Measurements from ENCODE around the gene SGTA.

Gene SGTA

DNA sequence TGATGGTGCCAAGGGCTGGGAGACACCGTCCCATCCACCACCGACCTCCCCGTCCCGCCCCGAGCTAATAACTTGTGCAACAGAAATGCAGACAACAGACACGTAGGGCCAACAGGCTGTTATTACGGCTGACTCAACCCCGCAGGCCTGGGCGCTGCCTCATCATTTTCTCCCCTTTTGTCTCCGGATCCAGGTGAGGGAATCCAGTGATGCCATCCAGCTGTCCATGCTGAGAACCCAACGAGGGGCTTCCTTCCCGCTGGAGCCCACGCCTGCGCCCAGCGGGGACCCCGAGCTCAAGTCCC lies 55.5 kb downstream of the SGTA start:
- no peak overlapping the region for H3K4me3 ChIP-seq (ENCODE audit: low read depth, low read length, poor library complexity, severe bottlenecking)
- no peaks in the 10 kb centered on the region for H3F3A ChIP-seq (ENCODE audit: insufficient read depth, low read length)
- H3K9ac ChIP-seq (ENCODE audit: low read length): no peak overlapping the region
- H3K36me3 ChIP-seq (ENCODE audit: insufficient read depth, low read length): no peaks in the 10 kb centered on the region; the same call in 1 of the 2 replicates
- no peak overlapping the region for H3K27ac ChIP-seq (ENCODE audit: low read depth, low read length, poor library complexity, severe bottlenecking)
- TF ChIP-seq, protein P1, sequence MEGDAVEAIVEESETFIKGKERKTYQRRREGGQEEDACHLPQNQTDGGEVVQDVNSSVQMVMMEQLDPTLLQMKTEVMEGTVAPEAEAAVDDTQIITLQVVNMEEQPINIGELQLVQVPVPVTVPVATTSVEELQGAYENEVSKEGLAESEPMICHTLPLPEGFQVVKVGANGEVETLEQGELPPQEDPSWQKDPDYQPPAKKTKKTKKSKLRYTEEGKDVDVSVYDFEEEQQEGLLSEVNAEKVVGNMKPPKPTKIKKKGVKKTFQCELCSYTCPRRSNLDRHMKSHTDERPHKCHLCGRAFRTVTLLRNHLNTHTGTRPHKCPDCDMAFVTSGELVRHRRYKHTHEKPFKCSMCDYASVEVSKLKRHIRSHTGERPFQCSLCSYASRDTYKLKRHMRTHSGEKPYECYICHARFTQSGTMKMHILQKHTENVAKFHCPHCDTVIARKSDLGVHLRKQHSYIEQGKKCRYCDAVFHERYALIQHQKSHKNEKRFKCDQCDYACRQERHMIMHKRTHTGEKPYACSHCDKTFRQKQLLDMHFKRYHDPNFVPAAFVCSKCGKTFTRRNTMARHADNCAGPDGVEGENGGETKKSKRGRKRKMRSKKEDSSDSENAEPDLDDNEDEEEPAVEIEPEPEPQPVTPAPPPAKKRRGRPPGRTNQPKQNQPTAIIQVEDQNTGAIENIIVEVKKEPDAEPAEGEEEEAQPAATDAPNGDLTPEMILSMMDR (IDR thresholded peaks at IDR 0.05; ENCODE audit: low read length): no peak
- no peak for TF ChIP-seq EZH2 (IDR thresholded peaks at IDR 0.05; ENCODE audit: borderline replicate concordance, low read length)
- H3K9me3 ChIP-seq (ENCODE audit: low read length): no peaks in the 10 kb centered on the region
- H3K4me1 ChIP-seq (ENCODE audit: insufficient read depth, low read length, severe bottlenecking): no peaks in the 10 kb centered on the region
- peaks cover 9% of the 10 kb centered on the region; the same call in 1 of the 2 replicates for H3K27me3 ChIP-seq (ENCODE audit: insufficient read depth, low read length)
- H4K20me1 ChIP-seq (ENCODE audit: insufficient read depth, low read length): no peaks in the 10 kb centered on the region
- no peaks in the 10 kb centered on the region for H3K9me2 ChIP-seq (ENCODE audit: low read depth, low read length)
- no peak overlapping the region for H2AFZ ChIP-seq (ENCODE audit: low read length)
- H3K4me2 ChIP-seq (ENCODE audit: low read length): no peak overlapping the region
- H3K79me2 ChIP-seq (ENCODE audit: insufficient read depth, low read length): no peaks in the 10 kb centered on the region

DNA sequence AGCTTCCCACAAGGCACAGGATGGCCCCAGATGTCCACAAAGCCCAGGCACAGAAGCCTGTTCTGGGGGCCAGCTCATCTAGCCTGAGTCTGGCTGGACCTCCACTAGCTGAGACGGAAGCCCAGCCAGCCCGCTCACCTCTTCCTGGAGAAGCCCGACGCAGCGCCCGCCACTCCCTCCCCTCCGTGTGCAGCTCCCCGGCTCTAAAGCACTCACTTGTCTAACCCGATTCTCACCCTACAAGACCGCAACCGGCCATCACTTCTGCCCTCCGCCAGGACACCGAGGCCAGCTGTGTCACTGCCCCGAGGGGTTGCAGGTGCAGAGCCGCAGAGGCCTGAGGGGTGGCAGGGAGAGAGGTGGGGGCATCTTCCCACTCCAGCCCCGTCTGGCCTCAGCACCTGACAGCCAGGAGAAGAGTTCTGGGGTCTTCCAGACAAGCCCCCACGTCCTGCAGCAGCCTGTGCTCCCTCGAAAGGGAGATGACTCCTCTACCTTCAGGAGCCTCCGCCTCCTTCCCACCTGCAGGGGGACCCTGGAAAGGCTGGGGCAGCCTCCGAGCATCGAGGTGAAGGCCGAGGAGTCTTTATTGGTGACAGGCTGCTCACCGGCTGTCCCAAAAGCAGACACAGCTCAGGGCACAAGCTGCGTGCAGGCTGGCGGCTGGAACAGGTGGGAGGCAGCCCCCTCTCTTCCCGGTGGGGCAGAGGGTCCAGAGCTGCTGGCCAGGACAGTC lies 56.0 kb downstream of the SGTA start:
- H3K27me3 ChIP-seq (ENCODE audit: insufficient read depth, low read length): peaks cover 9% of the 10 kb centered on the region; the same call in 1 of the 2 replicates
- H2AFZ ChIP-seq (ENCODE audit: low read length): no peak overlapping the region
- H4K20me1 ChIP-seq (ENCODE audit: insufficient read depth, low read length): no peaks in the 10 kb centered on the region
- H3K79me2 ChIP-seq (ENCODE audit: insufficient read depth, low read length): no peaks in the 10 kb centered on the region
- H3K4me2 ChIP-seq (ENCODE audit: low read length): no peak overlapping the region
- H3F3A ChIP-seq (ENCODE audit: insufficient read depth, low read length): no peaks in the 10 kb centered on the region
- H3K9me2 ChIP-seq (ENCODE audit: low read depth, low read length): no peaks in the 10 kb centered on the region
- TF ChIP-seq, protein P1 (IDR thresholded peaks at IDR 0.05; ENCODE audit: low read length): no peak
- TF ChIP-seq EZH2 (IDR thresholded peaks at IDR 0.05; ENCODE audit: borderline replicate concordance, low read length): no peak
- no peaks in the 10 kb centered on the region; the same call in 1 of the 2 replicates for H3K36me3 ChIP-seq (ENCODE audit: insufficient read depth, low read length)
- no peaks in the 10 kb centered on the region for H3K4me1 ChIP-seq (ENCODE audit: insufficient read depth, low read length, severe bottlenecking)
- H3K9me3 ChIP-seq (ENCODE audit: low read length): no peaks in the 10 kb centered on the region
- H3K4me3 ChIP-seq (ENCODE audit: low read depth, low read length, poor library complexity, severe bottlenecking): no peak overlapping the region
- no peak overlapping the region for H3K9ac ChIP-seq (ENCODE audit: low read length)
- H3K27ac ChIP-seq (ENCODE audit: low read depth, low read length, poor library complexity, severe bottlenecking): no peak overlapping the region

DNA sequence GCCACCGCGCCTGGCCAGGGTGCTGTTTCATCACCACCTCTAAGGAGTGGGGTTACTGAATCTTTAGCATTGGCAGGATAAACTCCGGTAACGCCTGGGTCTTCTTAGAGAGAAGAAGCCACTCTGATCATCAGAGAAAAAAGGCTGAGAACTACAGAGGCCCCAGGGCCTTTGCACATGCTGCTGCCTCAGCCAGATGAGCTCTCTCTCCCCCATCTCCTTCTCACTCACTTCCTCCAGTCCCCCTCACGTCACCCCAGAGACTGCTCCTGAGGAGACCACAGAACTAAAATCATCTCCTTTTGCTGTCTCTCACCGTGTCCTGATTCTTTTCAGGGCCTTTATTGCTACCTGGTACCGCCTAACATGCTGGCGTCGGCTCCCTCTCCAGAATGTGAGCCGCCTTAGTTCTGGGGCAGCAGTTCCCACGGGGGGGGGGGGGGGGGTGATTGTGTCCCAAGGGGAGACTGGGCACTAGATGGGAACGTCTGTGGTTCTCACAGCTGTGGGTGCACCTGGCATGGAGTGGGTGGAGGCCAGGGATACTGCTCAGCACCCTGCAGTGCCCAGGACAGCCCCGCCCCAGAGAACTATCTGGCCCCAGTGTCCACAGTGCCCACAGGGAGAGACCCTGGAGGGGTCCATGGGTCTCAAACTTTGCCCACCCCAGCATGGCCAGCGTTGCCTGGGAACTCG lies 56.8 kb downstream of the SGTA start:
- no peaks in the 10 kb centered on the region for H3F3A ChIP-seq (ENCODE audit: insufficient read depth, low read length)
- H3K27ac ChIP-seq (ENCODE audit: low read depth, low read length, poor library complexity, severe bottlenecking): no peak overlapping the region
- H4K20me1 ChIP-seq (ENCODE audit: insufficient read depth, low read length): no peaks in the 10 kb centered on the region
- H2AFZ ChIP-seq (ENCODE audit: low read length): no peak overlapping the region
- no peaks in the 10 kb centered on the region for H3K9me2 ChIP-seq (ENCODE audit: low read depth, low read length)
- H3K9ac ChIP-seq (ENCODE audit: low read length): no peak overlapping the region
- TF ChIP-seq, protein P1 (IDR thresholded peaks at IDR 0.05; ENCODE audit: low read length): no peak
- TF ChIP-seq EZH2 (IDR thresholded peaks at IDR 0.05; ENCODE audit: borderline replicate concordance, low read length): no peak
- no peaks in the 10 kb centered on the region for H3K4me1 ChIP-seq (ENCODE audit: insufficient read depth, low read length, severe bottlenecking)
- no peak overlapping the region for H3K4me3 ChIP-seq (ENCODE audit: low read depth, low read length, poor library complexity, severe bottlenecking)
- no peaks in the 10 kb centered on the region for H3K36me3 ChIP-seq (ENCODE audit: insufficient read depth, low read length)
- H3K27me3 ChIP-seq (ENCODE audit: insufficient read depth, low read length): peaks cover 9% of the 10 kb centered on the region; the same call in 1 of the 2 replicates
- no peak overlapping the region for H3K4me2 ChIP-seq (ENCODE audit: low read length)
- H3K9me3 ChIP-seq (ENCODE audit: low read length): no peaks in the 10 kb centered on the region
- H3K79me2 ChIP-seq (ENCODE audit: insufficient read depth, low read length): no peaks in the 10 kb centered on the region

Data from OCI-LY1 (cell line).